HG03442 (cell line): ENCODE data around the gene JAKMIP1.
A peak's percentile ranks its signal among the peaks of the same experiment; 100 is the strongest.
"Not testable (repeated sequence)": the region's sequence is repeated elsewhere in the genome, so short reads cannot be mapped to it uniquely, and the experiment has no call there.

Source experiments
- ATAC-seq: cut with Tn5 transposase; IDR thresholded peaks from one replicate; pipeline ENCODE4 v1.9.1; 2021; ENCODE audit warnings: mild to moderate bottlenecking, moderate library complexity; ENCODE audit not compliant: unreplicated experiment

Gene JAKMIP1

DNA sequence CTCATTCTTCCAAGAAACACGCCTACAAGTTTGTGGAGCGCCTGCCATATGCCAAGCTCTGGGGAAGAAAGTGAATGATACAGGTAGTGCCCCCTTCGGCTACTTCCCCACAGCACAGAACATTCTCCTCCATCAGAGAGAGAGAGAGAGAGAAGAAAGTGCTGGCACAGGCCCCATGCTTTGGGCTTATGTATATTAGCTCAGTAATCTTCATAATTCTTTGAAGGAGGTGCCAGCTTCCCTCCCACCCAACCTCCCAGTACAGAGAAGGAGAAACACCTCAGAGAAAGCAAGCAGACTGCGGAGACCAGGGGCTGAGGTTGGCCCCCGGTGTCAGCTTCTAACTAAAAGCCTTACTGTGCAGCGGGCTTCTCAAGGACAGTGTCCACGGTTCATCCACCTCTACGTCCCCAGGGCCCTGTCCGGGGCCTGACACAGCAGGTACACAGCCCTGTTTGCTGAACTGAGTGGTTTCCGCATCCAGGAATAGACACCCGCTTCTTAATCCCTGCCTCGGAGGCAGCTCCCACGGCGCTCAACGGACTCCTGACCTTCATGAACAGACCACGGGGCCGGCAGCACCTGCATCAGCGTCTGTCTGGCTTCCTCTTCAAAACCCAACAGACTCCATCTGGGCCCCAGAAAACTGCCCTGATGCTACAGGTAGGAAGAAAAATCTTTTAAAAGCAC, 50.2 kb downstream of the JAKMIP1 start:
- no peak for ATAC-seq

GRCh38 chr4:6148506-6149205, 51.7 kb downstream of the JAKMIP1 start:
- ATAC-seq, result no peak

- ATAC-seq, result no peak
Measured at GRCh38 chr4:6147441-6147840, 52.9 kb downstream of the JAKMIP1 start.

GRCh38 chr4:6143603-6144181, 56.7 kb downstream of the JAKMIP1 start:
- no peak for ATAC-seq

GRCh38 chr4:6142935-6143602, 57.3 kb downstream of the JAKMIP1 start:
- ATAC-seq, result no peak

DNA sequence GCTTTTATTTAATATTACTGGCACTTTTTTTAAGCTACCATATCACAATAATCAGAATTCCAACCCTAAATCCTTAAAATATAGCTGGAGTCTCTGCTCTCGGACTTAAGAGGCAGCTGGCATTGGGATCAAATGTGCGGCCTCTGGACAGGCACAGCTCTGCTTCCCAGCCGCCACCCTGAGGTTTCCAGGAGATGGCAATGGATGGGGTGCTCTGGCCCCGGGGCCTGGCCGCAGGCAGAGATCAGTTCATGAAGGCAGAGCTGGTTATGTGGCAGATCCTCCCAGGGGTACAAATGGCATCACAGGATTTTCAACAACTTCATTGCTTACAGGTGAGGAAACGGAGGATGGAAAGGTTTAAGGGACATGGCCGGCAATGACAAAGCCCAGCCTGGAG, 57.8 kb downstream of the JAKMIP1 start:
- no peak for ATAC-seq

DNA sequence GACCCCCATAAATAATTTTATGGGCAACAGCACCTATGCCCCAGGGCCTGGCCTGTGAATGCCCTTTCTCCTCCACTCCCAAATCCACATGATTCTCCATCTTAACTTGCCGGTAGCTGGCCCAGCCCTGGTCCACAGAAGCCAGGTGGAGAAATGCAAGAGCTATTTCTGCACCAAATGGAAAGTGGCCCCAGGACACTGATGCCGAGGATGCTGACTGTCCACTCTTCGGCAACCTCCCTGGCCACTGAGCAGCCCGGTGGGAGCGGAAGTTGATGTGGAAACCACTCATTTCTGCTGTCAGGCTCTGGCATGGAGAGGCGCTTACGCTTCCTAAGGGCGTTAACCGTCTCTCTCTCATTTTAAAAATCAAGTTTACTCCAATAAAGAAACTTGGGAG, 58.8 kb downstream of the JAKMIP1 start:
- no peak for ATAC-seq

DNA sequence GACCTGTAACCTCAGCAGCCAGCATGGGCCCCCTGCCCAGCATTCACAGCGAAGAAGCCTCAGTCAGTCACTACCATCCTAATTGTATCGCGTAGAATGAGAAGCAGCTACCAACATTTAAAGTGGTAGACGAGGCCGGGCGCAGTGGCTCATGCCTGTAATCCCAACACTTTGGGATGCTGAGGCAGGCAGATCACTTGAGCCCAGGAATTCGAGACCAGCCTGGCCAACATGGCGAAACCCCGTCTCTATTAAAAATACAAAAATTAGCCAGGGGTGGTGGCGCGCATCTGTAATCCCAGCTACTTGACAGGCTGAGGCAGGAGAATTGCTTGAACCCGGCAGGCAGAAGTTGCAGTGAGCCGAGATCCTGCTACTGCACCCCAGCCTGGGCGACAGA, 59.3 kb downstream of the JAKMIP1 start:
- not testable (repeated sequence) for ATAC-seq

DNA sequence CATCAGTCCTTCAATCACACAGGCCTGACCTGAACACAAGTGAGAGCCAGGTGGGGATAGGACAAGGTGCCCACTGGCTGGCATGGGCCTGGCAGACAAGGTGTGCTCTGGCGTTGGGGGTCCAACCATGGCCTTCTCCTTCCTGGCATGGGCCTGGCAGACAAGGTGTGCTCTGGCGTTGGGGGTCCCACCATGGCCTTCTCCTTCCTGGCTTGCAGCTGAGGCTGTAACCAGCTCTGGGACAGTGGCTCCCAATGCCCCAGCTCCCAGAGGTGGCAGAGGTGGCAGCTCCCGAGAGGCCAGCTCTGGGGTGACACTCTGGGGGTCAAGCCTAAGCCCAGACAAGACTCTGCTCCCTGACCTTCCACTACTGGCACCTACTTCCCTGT, 62.6 kb downstream of the JAKMIP1 start:
- ATAC-seq, result no peak

GRCh38 chr4:6137027-6137746, 63.2 kb downstream of the JAKMIP1 start:
- ATAC-seq, result no peak

DNA sequence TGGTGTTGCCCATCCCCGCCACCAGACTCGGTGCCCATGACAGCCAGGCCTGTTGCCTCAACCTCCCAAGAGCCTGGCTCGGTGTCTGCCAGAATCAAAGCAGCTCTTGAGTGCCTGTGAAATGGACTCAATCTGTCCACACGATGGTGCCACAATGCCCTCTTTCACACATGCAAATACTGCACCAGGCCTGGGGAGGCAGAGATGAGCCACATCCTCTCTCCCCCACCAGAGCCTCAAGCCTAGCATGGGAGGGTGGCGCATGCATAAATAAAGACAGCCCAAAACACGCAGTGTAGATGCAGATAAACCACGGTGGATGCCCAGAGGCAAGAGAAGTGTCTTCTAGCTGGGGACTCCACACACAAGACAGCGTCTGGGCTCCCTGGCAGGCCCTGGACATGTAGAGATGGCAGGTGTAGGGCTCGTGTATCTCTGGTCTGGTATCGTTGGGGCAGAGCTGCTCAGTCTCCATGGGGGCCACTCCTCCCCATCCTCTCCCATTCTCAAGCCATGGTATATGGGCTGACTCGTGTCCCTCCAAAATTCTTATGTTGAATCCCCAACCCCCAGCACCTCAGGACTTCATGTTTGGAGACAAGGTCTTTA, 65.6 kb downstream of the JAKMIP1 start:
- peak; percentile 92 for ATAC-seq

GRCh38 chr4:6132716-6133115, 67.6 kb downstream of the JAKMIP1 start:
- no peak for ATAC-seq

DNA sequence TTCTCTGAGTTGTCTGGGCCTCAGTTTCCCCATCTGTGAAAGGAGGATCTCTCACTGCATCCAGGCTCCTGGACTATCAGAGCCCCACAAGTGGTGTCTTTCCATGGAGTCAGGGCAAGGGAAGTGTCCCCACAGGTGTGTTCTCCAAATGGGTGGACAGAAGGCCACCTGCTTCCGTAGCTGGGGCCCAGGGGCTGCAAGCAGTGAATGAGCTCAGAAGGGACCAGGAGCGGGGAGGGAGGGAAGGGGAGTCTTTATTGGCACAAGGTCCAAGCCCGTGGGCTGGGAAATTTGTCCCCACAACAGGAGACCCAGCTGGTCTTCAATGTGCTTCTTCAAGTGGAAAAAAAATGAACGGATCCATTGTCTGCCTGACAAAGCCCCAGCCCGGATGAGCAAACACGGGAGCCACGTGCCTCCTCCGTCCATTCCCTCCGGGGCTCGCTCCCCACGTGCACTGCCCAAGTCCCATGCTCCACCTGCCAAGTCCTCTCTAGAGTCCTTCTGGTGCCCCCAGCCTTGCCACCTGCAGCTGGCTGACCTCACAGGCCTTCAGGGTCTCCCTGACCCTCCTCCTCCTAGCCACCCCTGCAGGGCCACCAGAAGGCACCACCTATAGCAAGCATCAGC, 72.0 kb downstream of the JAKMIP1 start:
- ATAC-seq, result no peak

DNA sequence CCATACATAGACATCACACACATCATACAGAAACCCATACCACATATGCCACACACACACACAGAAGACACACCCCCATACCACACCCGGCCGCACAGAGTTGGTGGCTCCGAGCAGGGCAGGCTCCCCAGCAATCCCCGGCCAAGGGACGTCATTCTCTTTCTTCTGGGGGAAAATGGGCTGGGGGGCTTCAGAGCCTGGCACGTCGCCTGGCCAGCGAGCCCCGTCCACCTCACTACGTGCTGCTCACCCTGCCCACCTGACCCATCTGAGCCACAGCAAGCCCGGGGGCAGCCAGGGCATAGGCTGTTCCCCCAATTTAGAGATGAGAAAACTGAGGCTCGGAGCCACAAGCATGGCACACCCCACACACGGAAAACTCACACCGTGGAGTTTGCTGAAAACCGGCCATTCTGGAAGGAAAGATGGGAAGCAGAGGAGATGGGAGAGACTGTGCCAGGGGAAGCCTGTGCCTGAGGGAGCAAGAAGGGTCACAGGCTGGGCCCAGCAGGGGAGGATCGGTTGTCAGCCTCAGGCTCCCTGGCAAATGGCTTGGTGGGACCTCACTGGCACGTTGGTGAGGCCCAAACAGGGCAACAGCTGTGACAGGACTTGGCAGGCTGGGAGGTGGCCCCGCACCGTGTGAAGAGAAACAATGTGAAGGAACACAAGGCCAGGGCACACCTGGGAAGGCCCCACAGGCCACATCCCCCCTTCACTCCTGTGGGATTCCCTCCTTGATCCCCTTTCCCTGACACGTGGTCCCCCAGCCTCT, 73.2 kb downstream of the JAKMIP1 start:
- ATAC-seq, result no peak

DNA sequence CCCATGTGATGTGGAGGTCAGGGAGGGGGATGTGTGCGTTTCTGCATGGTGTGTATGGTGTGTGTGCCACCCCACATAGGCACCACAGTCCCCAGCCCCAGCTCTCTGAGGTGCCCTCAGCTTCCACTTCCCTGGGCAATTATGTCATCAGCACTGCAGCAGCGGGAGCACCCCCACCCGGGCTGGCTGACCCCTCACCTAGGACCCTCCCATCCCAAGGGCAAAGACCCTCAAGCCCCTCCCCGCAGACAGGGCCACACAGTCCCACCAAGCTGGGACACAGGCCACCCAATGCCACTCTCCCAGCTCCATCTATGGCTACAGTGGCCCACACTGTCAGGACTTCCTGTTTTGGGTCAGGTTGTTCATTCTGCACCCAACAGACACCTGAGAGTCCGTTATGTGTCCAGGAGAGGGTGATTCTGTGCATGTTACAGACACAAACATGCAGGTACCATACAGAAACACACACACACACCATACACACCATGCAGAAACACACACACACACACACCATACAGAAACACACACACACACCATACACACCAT, 75.2 kb downstream of the JAKMIP1 start:
- ATAC-seq, result no peak

- ATAC-seq, result no peak
Measured at GRCh38 chr4:6124386-6125102, 75.8 kb downstream of the JAKMIP1 start.

- ATAC-seq, result no peak
Measured at GRCh38 chr4:6123976-6124375, 76.4 kb downstream of the JAKMIP1 start.

GRCh38 chr4:6123541-6123940, 76.8 kb downstream of the JAKMIP1 start:
- ATAC-seq, result no peak

- ATAC-seq, result no peak
Measured at GRCh38 chr4:6123116-6123515, 77.2 kb downstream of the JAKMIP1 start.
